Activated T-helper 17 cell treated with anti-CD3 and anti-CD28 coated beads, Interleukin-2, amount 50 U/mL, for 72 hours (primary cell): Measurements from ENCODE around the gene PIN4. TPM values are rescaled to one million over a fixed set of nuclear protein-coding genes. Genes with fewer than 3 reads are reported as not detected.
"Not testable (repeated sequence)": the region's sequence is repeated elsewhere in the genome, so short reads cannot be mapped to it uniquely, and the experiment has no call there.

Experiments
- ATAC-seq: fragments of 150-1000 bp; cut with Tn5 transposase; replicated peaks from 2 replicates; pipeline ENCODE4 v1.10.0; 2021; ENCODE audit warnings: mild to moderate bottlenecking, moderate library complexity
- H3K27ac Mint-ChIP-seq: one replicate; pipeline ENCODE4 v1.8.0; 2022; ENCODE audit warnings: mixed read lengths
- H3K27me3 Mint-ChIP-seq: one replicate; pipeline ENCODE4 v1.8.0; 2022; ENCODE audit warnings: mixed read lengths
- H3K36me3 Mint-ChIP-seq: one replicate; pipeline ENCODE4 v1.8.0; 2022; ENCODE audit warnings: low read depth, mild to moderate bottlenecking, mixed read lengths
- H3K4me1 Mint-ChIP-seq: one replicate; pipeline ENCODE4 v1.8.0; 2022; ENCODE audit warnings: mixed read lengths
- H3K4me3 Mint-ChIP-seq: one replicate; pipeline ENCODE4 v1.8.0; 2022; ENCODE audit warnings: mild to moderate bottlenecking, mixed read lengths
- H3K9me3 Mint-ChIP-seq: one replicate; pipeline ENCODE4 v1.8.0; 2022; ENCODE audit warnings: mixed read lengths
- total RNA-seq, 2 donors: library from RNA; stranded (reverse); gene quantifications; one replicate each; pipeline ENCODE4 v1.2.3, GENCODE V29; 2022

The PIN4 gene
- total RNA-seq, 2 donors from 2014 or later = 4.4 to 4.5 TPM

DNA sequence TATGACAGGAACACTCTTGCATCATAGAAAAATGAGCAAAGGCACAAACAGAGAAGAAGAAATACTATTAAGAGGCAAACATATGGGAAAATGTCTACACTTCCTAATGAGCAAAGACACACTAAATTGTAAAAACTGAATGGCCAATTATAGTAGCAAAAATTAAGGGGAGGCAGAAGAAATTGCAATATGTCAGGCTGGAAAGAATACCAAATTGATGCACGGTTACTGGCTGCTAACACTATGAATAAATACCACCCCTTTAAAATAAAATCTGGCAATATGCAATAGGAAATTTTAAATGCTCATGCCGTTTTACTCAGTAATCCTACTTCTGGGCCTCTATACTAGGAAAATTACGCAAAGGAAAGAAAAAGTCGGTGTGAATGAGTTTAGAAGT, 16.0 kb upstream of the PIN4 start:
- no peaks in the 10 kb centered on the region for H3K9me3 Mint-ChIP-seq
- no peak for ATAC-seq
- H3K27me3 Mint-ChIP-seq = no peaks in the 10 kb centered on the region
- H3K27ac Mint-ChIP-seq = no peak overlapping the region
- H3K36me3 Mint-ChIP-seq = no peaks in the 10 kb centered on the region
- no peaks in the 10 kb centered on the region for H3K4me1 Mint-ChIP-seq
- H3K4me3 Mint-ChIP-seq = no peak overlapping the region

- no peaks in the 10 kb centered on the region for H3K27me3 Mint-ChIP-seq
- H3K27ac Mint-ChIP-seq = peak overlapping the region; percentile 78
- H3K4me1 Mint-ChIP-seq = no peaks in the 10 kb centered on the region
- H3K4me3 Mint-ChIP-seq = peak overlapping the region; percentile 74
- H3K36me3 Mint-ChIP-seq = no peaks in the 10 kb centered on the region
- peak; percentile 95 for ATAC-seq
- H3K9me3 Mint-ChIP-seq = no peaks in the 10 kb centered on the region
Measured at GRCh38 chrX:72169008-72169728, 12.4 kb upstream of the PIN4 start.

- not testable (repeated sequence) for H3K36me3 Mint-ChIP-seq, H3K27me3 Mint-ChIP-seq, H3K4me3 Mint-ChIP-seq, H3K9me3 Mint-ChIP-seq, ATAC-seq, H3K4me1 Mint-ChIP-seq, H3K27ac Mint-ChIP-seq
Measured at GRCh38 chrX:72176289-72176688, 5.3 kb upstream of the PIN4 start.

DNA sequence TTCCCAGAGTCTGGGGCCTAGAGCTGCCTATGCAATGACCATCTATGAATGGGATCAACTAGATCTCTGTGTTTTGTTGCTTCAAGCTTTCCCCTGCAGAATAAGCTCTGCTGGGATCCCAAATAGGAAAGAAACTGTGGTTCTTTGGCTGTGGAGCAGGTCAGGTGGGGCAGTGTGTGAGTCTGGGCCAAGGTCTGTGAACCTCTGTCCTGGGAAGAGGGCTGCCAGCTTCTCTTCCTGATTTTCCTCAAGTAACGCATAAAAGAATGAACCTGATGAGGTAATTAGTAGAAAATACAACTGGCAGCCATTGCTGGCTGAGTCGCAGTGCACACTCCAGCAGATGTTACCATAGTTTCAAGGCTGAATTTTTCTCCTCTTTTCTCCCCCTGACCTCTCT, 4.6 kb upstream of the PIN4 start:
- Mint-ChIP-seq H3K36me3 (no peaks in the 10 kb centered on the region), H3K9me3 (no peaks in the 10 kb centered on the region), H3K4me3 (no peak overlapping the region), H3K27ac (no peak overlapping the region), H3K4me1 (no peaks in the 10 kb centered on the region), H3K27me3 (no peaks in the 10 kb centered on the region)
- ATAC-seq = no peak

DNA sequence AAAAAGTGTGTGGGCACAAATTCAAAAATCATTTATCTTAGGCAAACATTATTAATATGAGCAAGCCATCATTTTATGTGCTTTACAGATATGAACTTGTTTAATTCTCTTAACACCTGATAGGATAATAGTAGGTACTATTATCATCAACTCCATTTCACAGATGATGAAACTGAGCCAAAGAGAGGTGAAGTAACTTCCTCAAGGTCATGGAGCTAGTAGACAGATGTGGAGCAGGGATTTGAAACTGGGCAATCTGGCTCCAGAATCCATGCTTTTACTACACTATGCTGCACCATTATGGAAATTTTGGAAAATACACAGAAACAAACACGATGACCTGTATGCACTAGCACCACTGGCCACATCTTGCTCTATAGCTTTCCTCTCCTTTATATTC, 1.0 kb upstream of the PIN4 start:
- Mint-ChIP-seq H3K4me1 (peaks cover 5% of the 10 kb centered on the region), H3K36me3 (peaks cover under 1% of the 10 kb centered on the region), H3K27me3 (no peaks in the 10 kb centered on the region), H3K4me3 (no peak overlapping the region), H3K9me3 (no peaks in the 10 kb centered on the region), H3K27ac (no peak overlapping the region)
- ATAC-seq = no peak

- no peak for ATAC-seq
Measured at GRCh38 chrX:72182924-72183323, 1.4 kb downstream of the PIN4 start.

GRCh38 chrX:72201836-72202536, 20.4 kb downstream of the PIN4 start:
- no peak for ATAC-seq
- H3K27ac Mint-ChIP-seq = no peak overlapping the region
- no peaks in the 10 kb centered on the region for H3K4me1 Mint-ChIP-seq

More at GRCh38 chrX:72182924-72183323, 1.4 kb downstream of the PIN4 start:
- peaks cover 7% of the 10 kb centered on the region for H3K4me1 Mint-ChIP-seq
- peaks cover 10% of the 10 kb centered on the region for H3K36me3 Mint-ChIP-seq
- H3K9me3 Mint-ChIP-seq = no peaks in the 10 kb centered on the region
- no peaks in the 10 kb centered on the region for H3K27me3 Mint-ChIP-seq
- H3K27ac Mint-ChIP-seq = no peak overlapping the region
- H3K4me3 Mint-ChIP-seq = no peak overlapping the region

DNA sequence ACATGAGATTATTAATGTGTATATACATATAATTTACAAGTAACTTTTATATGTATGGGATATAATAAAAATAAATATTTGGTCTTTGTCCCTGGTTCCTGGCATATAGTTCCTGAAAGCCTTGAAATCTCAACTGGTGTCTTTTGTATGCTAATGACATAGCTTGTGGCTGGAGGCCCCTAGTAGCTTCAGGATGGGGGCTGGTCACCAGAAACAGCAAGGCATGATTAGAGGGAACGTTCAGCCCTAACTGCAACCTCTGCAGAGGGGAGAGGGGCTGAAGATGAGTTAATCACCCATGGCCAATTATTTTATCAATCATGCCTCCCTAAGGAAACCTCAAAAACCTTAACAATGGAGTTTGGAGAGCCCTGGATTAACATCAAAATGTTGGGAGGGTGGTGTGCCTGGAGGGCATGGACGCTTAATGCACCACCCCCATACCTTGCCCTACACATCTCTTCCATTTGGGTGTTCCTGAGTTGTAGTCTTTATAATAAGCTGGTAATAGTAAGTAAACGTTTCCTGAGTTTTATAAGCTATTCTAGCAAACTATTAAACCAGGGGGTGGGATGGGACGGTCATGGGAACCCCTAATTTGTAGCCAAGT, 21.3 kb downstream of the PIN4 start:
- H3K36me3 Mint-ChIP-seq = peaks cover 46% of the 10 kb centered on the region
- H3K27ac Mint-ChIP-seq = no peak overlapping the region
- H3K9me3 Mint-ChIP-seq = no peaks in the 10 kb centered on the region
- H3K4me3 Mint-ChIP-seq = no peak overlapping the region
- ATAC-seq = no peak
- H3K4me1 Mint-ChIP-seq = no peaks in the 10 kb centered on the region
- H3K27me3 Mint-ChIP-seq = no peaks in the 10 kb centered on the region

More at GRCh38 chrX:72201836-72202536, 20.4 kb downstream of the PIN4 start:
- Mint-ChIP-seq H3K4me3 (no peak overlapping the region), H3K36me3 (peaks cover 45% of the 10 kb centered on the region), H3K9me3 (no peaks in the 10 kb centered on the region), H3K27me3 (no peaks in the 10 kb centered on the region)

DNA sequence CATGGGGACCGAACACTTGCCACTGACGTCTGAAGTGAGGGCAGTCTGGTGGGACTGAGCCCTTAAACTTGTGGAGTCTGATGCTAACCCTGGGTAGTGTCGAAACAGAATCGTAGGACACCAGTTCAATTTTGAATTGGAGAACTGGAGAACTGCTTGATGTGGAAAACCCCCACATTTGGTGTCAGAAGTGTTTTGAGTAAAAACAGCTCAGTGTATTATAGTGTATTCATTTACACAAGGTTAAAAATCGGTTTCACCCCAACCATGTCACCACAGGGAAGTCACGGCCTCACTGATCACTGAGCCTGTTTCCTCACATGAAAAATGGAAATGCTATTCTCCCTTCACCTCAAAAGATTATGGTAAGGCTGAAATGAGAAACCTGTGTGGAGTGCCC, 21.9 kb downstream of the PIN4 start:
- peaks cover 47% of the 10 kb centered on the region for H3K36me3 Mint-ChIP-seq

DNA sequence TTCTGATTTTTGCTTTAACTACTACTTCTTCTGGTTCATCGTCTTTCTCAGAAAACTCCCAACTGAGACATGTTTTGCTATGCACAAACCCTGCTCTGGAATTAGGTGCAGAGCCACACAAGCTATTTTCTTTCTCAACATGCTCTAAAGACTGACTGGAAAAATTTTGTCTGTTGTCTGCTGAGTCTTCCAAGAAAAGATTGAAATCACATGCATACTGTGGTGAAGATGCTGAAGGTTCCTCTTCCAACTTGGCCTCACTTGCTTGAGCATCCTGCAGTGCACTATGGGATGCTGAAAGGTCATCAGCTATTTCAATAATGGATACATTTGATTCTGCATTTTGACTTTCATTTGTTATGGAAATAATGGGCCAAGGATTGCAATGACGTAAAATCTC, 24.1 kb downstream of the PIN4 start:
- Mint-ChIP-seq H3K4me3 (no peak overlapping the region), H3K36me3 (peaks cover 57% of the 10 kb centered on the region), H3K27ac (no peak overlapping the region), H3K4me1 (no peaks in the 10 kb centered on the region), H3K9me3 (no peaks in the 10 kb centered on the region), H3K27me3 (no peaks in the 10 kb centered on the region)
- no peak for ATAC-seq

More for the DNA sequence above, 21.9 kb downstream of the PIN4 start:
- H3K9me3 Mint-ChIP-seq = no peaks in the 10 kb centered on the region
- no peaks in the 10 kb centered on the region for H3K27me3 Mint-ChIP-seq
- H3K4me1 Mint-ChIP-seq = no peaks in the 10 kb centered on the region
- no peak overlapping the region for H3K4me3 Mint-ChIP-seq
- ATAC-seq = peak; percentile 50
- H3K27ac Mint-ChIP-seq = no peak overlapping the region

GRCh38 chrX:72207366-72207765, 25.8 kb downstream of the PIN4 start:
- H3K27ac Mint-ChIP-seq = no peak overlapping the region
- H3K9me3 Mint-ChIP-seq = no peaks in the 10 kb centered on the region
- H3K4me3 Mint-ChIP-seq = no peak overlapping the region
- H3K4me1 Mint-ChIP-seq = no peaks in the 10 kb centered on the region
- ATAC-seq = no peak
- H3K27me3 Mint-ChIP-seq = no peaks in the 10 kb centered on the region
- H3K36me3 Mint-ChIP-seq = peaks cover 50% of the 10 kb centered on the region

DNA sequence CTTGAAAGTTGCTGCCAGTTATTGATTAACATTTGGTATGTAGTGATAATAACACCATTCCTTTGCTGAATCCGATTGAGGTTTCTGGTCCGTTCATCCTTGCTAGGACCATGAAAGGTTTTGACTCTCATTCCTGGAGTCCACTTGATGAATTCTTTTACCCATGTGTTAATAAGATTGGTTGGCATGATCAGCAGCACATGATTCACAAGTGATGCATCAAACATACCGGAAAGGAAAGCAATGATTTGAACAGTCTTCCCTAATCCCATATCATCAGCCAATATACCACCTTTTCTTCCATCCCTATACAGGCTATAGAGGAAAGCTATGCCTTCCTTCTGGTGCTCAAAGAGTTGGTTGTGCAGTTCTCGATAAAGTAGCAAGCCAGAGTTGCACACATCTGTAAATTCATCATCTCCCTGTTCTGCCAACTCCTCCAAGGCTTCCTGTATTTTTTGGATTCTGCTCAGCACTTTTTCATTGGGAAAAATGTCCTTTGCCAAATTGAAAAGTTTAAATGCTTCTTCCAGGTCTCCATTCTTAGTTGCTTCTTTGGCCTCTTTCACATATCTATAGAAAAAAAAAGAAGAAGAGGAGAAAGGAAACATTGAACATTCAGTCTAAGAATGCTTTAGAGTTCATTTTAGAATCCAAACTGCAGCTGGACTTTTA, 26.7 kb downstream of the PIN4 start:
- H3K9me3 Mint-ChIP-seq = no peaks in the 10 kb centered on the region
- ATAC-seq = no peak
- H3K36me3 Mint-ChIP-seq = peaks cover 50% of the 10 kb centered on the region
- H3K4me1 Mint-ChIP-seq = no peaks in the 10 kb centered on the region
- H3K4me3 Mint-ChIP-seq = no peak overlapping the region
- no peak overlapping the region for H3K27ac Mint-ChIP-seq
- H3K27me3 Mint-ChIP-seq = no peaks in the 10 kb centered on the region

DNA sequence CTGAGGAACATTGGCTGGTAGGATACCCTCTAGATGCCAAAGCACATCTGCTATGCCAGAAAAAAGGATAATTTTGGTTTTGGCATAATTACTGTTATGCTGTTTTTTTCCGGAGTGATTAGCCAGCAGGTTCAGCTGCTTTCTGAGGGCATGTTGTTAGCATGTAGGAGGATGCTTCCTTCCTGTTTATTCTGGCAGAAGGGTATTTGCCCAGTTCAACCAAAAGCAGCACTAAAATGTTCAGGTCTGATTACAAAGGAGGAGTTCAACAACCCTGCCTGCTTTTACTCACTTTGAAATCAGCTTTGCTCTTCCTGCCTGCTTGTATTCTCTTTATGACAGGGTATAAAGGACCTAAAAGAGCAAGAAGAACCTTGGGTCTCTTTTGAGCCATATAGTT, 35.4 kb downstream of the PIN4 start:
- Mint-ChIP-seq H3K27ac (no peak overlapping the region), H3K9me3 (no peaks in the 10 kb centered on the region), H3K27me3 (no peaks in the 10 kb centered on the region), H3K4me3 (no peak overlapping the region), H3K36me3 (no peaks in the 10 kb centered on the region), H3K4me1 (no peaks in the 10 kb centered on the region)
- no peak for ATAC-seq

- H3K27ac Mint-ChIP-seq, ATAC-seq, H3K4me1 Mint-ChIP-seq, H3K9me3 Mint-ChIP-seq, H3K36me3 Mint-ChIP-seq, H3K27me3 Mint-ChIP-seq, H3K4me3 Mint-ChIP-seq: not testable (repeated sequence)
Measured at GRCh38 chrX:72220375-72220774, 38.8 kb downstream of the PIN4 start.
